ENCODE measurements around the gene N4BP2.

- TF ChIP-seq CTCF (conservative IDR thresholded peaks at IDR 0.05), result no peak
- TF ChIP-seq ZFX (IDR thresholded peaks at IDR 0.05), result no peak
Observed at GRCh38 chr4:40121515-40121914, 64.9 kb downstream of the N4BP2 start.

Data from C4-2B (cell line).